Measurements from ENCODE around the gene PKD1.

- TF ChIP-seq, protein P1, sequence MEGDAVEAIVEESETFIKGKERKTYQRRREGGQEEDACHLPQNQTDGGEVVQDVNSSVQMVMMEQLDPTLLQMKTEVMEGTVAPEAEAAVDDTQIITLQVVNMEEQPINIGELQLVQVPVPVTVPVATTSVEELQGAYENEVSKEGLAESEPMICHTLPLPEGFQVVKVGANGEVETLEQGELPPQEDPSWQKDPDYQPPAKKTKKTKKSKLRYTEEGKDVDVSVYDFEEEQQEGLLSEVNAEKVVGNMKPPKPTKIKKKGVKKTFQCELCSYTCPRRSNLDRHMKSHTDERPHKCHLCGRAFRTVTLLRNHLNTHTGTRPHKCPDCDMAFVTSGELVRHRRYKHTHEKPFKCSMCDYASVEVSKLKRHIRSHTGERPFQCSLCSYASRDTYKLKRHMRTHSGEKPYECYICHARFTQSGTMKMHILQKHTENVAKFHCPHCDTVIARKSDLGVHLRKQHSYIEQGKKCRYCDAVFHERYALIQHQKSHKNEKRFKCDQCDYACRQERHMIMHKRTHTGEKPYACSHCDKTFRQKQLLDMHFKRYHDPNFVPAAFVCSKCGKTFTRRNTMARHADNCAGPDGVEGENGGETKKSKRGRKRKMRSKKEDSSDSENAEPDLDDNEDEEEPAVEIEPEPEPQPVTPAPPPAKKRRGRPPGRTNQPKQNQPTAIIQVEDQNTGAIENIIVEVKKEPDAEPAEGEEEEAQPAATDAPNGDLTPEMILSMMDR (IDR thresholded peaks at IDR 0.05): no peak
- no peak for TF ChIP-seq ZFX (IDR thresholded peaks at IDR 0.05; ENCODE audit: borderline replicate concordance)
These were observed 69.6 kb downstream of the PKD1 start for GRCh38 chr16:2066139-2066538.
